ENCODE data around the gene GFOD2.
A peak's percentile ranks its signal among the peaks of the same experiment; 100 is the strongest.
"Not testable (repeated sequence)": the region's sequence is repeated elsewhere in the genome, so short reads cannot be mapped to it uniquely, and the experiment has no call there.

GFOD2 gene

GRCh38 chr16:67707210-67707609 lies 11.9 kb downstream of the GFOD2 start:
- no peak for DNase-seq (ENCODE audit: low read depth in 1 of 2, low spot score in 1 of 2)

- no peak for DNase-seq (ENCODE audit: low read depth in 1 of 2, low spot score in 1 of 2)
Observed at GRCh38 chr16:67704110-67704509, 15.0 kb downstream of the GFOD2 start.

DNA sequence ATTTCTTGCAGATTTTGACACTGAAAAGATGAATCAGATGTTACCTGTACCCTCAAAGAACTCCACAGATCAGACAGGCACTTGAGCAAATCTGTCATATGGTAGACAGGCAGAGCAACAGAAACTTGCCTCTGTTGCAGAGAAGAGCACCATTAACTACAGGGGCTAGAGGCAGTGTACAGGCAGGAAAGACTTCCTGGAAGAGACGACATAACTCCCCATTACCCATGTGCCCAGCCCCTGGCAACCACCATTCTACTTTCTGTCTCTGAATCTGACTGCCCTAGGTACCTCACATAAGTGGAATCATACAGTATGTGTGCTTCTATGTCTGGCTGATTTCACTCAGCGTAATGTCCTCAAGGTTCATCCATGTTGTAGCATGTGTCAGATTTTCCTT lies 15.5 kb downstream of the GFOD2 start:
- DNase-seq (ENCODE audit: low read depth in 1 of 2, low spot score in 1 of 2), result peak in 1 of 2 donors; percentile 1

GRCh38 chr16:67702130-67702529 lies 17.0 kb downstream of the GFOD2 start:
- no peak for DNase-seq (ENCODE audit: low read depth in 1 of 2, low spot score in 1 of 2)

DNA sequence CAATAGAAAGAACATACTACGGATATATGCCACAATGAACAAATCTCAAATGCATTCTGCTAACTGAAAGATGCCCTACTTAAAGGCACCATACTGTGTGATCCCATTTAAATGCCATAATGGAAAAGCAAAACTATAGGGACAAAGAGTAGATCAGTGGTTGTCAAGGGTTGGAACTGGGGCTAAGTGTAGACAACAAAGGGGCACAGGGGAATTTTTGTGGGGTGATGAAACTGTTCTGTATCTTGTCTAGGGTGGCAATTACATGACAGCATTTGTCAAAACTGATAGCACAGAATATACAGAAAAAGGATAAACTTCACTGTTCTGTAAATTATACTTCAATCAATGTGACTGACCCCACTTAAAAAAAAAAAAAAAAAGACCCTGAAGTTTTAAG lies 17.7 kb downstream of the GFOD2 start:
- no peak for DNase-seq (ENCODE audit: low read depth in 1 of 2, low spot score in 1 of 2)

- no peak for DNase-seq (ENCODE audit: low read depth in 1 of 2, low spot score in 1 of 2)
Observed at GRCh38 chr16:67699265-67699664, 19.9 kb downstream of the GFOD2 start.

DNA sequence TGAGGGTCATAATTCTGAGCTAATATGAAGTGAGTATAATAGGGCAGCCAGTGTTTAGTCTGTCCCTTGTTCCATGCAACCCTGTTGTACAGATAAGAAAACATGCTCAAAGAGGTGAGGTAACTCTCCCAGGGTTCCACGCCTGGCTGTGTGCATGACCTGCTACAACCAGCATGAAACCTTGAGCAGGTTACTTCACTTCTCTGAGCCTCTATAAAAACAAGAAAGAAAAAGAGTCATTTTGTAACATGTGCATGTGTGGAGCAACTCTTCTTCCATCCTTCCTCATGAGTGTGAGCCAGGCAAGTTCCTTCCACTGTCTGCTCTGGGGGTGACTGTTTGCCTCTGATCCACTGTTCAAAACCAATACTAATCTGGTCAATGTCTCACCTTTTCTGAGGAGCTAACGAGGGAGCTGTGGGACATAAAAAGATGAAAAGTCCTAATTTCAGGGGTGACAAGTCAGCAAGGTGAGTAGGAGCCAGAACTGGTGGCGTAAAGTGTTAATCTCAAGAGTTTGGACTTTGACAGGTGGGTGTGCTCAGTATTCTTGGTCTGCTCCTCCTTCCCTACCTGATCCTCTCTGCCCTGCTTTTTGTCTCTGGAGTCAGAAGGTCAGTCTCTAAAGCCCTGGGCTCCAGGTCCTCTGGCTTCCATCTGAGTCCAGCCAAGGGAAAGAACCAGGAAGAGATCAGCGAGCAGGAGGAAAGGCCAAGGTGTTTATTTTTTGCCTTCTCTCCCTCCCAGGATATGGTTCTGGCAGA lies 21.5 kb downstream of the GFOD2 start:
- DNase-seq (ENCODE audit: low read depth in 1 of 2, low spot score in 1 of 2), result no peak

- DNase-seq (ENCODE audit: low read depth in 1 of 2, low spot score in 1 of 2), result no peak
Observed at GRCh38 chr16:67694611-67695010, 24.5 kb downstream of the GFOD2 start.

DNA sequence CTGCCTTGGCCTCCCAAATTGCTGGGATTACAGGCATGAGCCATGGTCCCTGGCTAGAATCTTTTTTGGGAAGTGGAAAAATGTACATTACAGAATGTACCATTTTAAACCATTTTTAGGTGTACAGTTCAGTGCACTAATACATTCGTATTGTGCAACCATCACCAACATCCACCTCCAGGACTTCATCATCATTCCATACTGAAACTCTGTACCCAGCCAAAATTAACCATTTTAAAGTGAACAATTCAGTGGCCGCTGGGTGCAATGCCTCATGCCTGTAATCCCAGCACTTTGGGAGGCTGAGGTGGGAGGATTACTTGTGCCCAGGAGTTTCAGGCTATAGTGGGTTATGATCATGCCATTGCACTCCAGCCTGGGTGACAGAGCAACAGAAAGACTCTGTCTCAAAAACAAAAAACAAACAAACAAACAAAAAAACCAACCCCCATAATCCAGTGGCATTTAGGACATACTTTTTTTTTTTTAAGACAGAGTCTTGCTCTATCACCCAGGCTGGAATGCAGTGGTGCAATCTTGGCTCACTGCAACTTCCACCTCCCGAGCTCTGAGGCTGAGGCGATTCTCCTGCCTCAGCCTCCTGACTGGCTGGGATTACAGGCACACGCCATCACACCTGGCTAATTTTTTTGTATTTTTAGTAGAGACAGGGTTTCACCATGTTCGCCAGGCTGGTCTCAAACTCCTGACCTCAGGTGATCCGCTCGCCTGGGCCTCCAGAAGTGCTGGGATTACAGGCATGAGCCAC lies 25.4 kb downstream of the GFOD2 start:
- not testable (repeated sequence) for DNase-seq (ENCODE audit: low read depth in 1 of 2, low spot score in 1 of 2)

- DNase-seq (ENCODE audit: low read depth in 1 of 2, low spot score in 1 of 2), result no peak
Observed at GRCh38 chr16:67685388-67686112, 33.6 kb downstream of the GFOD2 start.

- no peak for DNase-seq (ENCODE audit: low read depth in 1 of 2, low spot score in 1 of 2)
Observed at GRCh38 chr16:67683767-67684166, 35.3 kb downstream of the GFOD2 start.

GRCh38 chr16:67679935-67680897 lies 38.9 kb downstream of the GFOD2 start:
- no peak for DNase-seq (ENCODE audit: low read depth in 1 of 2, low spot score in 1 of 2)

- no peak for DNase-seq (ENCODE audit: low read depth in 1 of 2, low spot score in 1 of 2)
Observed at GRCh38 chr16:67678354-67679023, 40.6 kb downstream of the GFOD2 start.

GRCh38 chr16:67677712-67678111 lies 41.4 kb downstream of the GFOD2 start:
- no peak for DNase-seq (ENCODE audit: low read depth in 1 of 2, low spot score in 1 of 2)

DNA sequence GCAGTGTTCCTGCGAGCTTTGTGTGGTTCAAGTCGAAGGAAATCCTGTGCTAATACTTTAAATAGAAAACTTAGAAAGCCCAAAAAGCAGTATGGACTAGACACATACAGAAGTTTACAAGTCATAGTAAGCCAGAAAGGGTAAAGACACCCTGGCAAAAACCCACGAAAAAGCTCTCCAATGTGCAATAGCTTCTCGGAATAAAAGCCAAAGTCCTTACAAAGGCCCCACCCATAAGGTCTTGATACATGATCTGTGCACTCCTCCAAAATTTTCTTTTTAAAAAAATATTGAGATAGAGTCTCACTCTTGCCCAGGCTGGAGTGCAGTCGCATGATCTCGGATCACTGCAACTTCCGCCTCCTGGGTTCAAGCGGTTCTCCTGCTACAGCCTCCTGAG lies 42.2 kb downstream of the GFOD2 start:
- DNase-seq (ENCODE audit: low read depth in 1 of 2, low spot score in 1 of 2), result no peak

- no peak for DNase-seq (ENCODE audit: low read depth in 1 of 2, low spot score in 1 of 2)
Observed at GRCh38 chr16:67676516-67676915, 42.6 kb downstream of the GFOD2 start.

GRCh38 chr16:67675999-67676398 lies 43.1 kb downstream of the GFOD2 start:
- DNase-seq (ENCODE audit: low read depth in 1 of 2, low spot score in 1 of 2), result no peak

DNA sequence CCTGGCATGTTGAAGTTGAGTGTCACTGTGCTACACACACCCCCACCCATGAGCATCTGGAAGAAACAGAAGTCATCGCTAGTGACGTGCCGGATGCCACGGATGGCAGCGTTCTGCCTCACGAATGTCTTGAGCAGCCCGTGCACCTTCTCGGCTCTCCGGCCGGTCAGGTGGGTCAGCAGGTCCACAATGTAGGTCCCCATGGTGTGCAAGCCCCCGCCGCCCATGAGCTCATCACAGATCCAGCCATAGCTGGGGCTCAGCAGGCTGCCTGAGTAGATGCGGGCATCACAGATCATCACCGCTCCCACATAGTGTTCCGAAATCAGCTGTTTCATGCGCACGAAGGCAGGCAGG lies 43.6 kb downstream of the GFOD2 start:
- DNase-seq (ENCODE audit: low read depth in 1 of 2, low spot score in 1 of 2), result no peak

- DNase-seq (ENCODE audit: low read depth in 1 of 2, low spot score in 1 of 2), result no peak
Observed at GRCh38 chr16:67674851-67675578, 44.1 kb downstream of the GFOD2 start.

Measured in activated CD4-positive, alpha-beta T cell treated with anti-CD3 and anti-CD28 coated beads, Interleukin-2, amount 50 U/mL, for 24 hours (primary cell).